Right hindlimb (tissue), 1 donor: ENCODE results near the gene HAL.
A peak's percentile ranks its signal among the peaks of the same experiment; 100 is the strongest.

Experiments
- DNase-seq: peaks from one replicate; pipeline ENCODE4 v3.0.0-alpha.2; 2018

The HAL gene

DNA sequence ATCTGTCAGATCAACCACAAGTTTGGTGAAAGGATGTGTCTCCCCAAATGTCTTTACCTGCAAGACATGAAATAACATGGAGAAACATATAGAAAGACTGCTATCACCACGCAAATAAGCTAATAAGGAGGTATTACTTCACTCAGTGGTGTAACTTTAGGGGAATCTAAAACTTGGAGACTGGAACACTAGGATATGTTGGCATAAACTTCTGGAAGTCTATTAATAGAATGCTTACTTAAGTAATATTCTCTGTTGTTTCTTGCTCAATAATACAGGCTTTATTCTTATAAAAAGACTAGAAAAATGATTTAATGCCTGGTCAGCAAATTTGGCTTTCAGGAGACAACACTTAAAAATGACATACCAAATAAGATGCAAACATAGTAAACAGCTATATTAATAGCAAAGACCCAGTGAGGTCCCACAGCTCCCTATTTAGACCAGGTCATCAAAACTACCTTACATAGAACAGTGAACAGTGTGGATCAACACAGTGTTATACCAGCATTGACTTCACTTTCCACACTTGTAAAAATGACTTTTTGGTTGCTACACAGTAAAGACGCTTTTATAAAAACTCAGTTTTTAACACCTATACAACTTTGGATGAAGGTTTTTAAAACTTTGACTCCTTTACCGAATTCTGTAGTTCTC, 18.9 kb upstream of the HAL start:
- no peak for DNase-seq

DNA sequence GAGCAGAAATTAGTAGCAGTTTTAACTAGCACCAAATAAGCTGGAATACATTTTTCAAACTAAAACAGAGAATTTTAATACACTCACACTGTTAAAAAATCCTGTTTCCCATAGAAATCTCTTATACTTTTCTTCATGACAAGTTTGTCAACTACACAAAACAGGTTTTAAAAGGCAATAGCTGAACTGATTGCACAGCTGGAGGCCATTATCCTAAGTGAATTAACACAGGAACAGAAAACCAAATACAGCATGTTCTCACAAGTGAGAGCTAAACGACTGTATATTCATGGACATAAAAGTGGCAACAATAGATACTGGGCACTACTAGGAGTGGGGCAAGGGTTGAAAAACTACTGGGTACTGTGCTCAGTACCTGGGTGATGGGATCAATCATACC, 11.6 kb upstream of the HAL start:
- DNase-seq: no peak

- no peak for DNase-seq
These were observed 10.6 kb upstream of the HAL start for GRCh38 chr12:96006727-96007126.

DNA sequence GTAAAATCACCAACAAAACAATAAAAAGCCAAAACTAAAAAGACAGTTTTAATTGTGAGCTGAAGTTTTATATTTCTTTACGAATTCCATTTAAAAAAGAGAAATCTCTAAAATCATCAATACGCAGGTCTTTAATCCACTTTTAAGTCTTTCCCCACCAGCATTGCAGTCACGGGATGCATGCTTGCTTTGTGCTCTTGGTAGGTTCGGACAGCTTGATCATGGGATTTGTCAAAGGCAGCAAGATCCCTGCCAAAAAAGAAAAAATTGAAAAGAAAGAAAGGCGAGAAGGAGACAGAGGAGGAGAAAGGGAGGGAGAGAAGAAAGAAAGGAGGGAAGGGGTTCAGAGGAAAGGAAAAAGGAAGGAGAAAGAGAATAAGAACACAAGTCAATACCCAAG, 4.7 kb upstream of the HAL start:
- no peak for DNase-seq

DNA sequence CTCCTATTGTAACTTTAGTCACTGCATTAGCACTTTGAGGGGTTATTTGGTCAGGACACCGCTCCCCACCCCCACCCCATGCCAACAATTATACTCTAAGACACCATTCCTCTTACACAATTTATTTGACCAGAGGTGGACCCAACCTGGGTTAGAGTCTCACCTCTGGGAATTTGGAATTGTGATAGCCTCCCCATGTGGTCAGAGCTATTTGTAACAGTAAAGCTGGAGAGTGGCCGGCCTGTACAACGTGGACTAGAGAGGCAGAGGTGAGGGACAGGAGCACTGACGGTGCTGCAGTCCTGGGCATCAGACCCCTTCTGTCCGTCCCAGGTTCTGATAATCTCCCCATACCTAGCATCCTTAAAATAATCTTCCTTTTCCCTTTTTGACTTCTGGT, 3.3 kb upstream of the HAL start:
- DNase-seq: no peak

DNA sequence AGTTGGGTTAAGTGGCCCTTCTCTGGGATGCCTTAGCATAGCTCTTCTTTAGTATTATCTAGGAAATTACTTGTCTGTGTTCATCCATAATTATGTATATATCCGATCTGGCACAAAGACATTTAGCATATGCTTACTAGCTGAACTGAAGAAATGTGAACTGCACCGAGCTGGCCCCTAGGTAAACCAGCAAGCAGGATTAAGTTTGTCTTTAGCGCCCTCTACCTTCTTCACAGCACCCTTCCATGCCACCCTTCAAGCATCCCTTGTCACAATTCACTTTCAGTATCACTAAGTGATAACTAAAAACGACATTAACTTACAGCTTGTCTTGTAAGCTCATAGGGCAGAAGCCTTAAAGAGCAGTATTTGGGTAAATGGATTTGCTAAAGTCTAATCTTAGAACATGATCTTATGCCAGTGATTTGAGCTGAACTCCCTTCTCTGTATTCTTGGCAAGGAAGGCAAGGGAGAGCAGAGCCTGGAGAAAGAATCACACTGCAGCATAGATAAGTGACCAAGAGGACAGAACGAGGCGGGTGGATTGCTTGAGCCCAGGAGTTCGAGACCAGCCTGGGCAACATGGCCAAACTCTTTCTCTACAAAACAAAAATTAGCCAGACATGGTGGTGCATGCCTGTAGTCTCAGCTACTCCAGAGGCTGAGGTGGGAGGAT, 2.6 kb upstream of the HAL start:
- peak; percentile 24 for DNase-seq

DNA sequence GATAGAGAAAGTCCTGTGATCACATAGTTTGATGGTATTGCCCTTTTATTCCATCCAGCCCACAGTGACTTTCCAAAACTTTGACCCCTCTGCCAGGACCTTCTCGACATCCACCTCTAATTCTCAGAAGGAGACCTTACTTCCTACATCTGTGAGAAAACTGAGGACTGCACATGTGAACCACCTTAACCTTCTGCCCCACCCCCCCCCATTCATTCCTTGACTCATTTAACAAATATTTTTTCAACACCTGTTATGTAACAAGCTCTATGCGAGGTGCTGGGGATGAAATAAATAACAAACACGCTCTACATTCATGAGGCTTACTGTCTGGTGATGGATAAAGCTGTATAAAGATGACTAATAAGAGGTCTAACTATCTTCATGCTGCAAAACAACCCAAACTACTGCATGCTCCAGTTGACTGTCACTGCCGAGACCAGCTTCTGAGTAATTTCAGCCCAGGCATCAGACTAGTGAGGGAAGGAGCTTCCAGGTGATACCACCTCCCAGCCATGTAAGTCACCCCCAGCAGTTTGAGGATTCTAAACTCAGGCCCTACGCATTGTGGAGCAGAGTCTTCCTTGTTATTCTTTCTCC, 1.9 kb upstream of the HAL start:
- DNase-seq: no peak

- no peak for DNase-seq
These were observed 1.1 kb upstream of the HAL start for GRCh38 chr12:95997276-95997675.

- DNase-seq: no peak
These were observed 709 bp downstream of the HAL start for GRCh38 chr12:95995238-95996031.

GRCh38 chr12:95994476-95994875, 1.7 kb downstream of the HAL start:
- no peak for DNase-seq

- no peak for DNase-seq
These were observed 2.2 kb downstream of the HAL start for GRCh38 chr12:95993907-95994306.

GRCh38 chr12:95990136-95990535, 6.0 kb downstream of the HAL start:
- DNase-seq: no peak

DNA sequence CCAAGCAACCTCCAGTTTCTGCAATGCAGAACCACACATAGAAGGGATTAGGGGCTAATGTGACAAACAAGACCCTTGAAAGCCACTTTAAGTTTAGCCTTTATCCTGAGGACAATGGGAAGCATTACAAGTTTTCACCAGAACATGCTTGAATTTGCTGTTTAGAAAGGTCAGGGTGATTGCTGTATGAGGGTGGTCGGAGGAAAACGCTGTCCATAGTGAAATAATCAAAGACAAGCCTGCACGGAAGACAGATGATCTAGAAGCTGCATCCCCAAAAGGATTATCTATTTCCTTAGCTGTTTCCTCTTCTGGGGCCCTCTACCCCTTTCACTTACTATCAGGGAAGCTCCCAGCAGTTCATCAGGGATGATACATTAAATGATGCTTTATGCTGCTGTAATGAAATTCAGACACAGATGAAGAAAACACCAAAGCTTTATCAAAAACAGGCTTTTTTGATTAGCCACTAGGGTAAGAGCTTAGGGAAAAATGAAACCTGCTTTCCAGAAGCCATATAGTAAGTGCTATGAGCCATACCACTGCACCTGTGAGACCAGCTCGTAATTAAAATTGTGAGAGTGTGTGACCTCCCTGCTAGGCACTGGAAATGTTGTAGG, 6.5 kb downstream of the HAL start:
- DNase-seq: no peak

DNA sequence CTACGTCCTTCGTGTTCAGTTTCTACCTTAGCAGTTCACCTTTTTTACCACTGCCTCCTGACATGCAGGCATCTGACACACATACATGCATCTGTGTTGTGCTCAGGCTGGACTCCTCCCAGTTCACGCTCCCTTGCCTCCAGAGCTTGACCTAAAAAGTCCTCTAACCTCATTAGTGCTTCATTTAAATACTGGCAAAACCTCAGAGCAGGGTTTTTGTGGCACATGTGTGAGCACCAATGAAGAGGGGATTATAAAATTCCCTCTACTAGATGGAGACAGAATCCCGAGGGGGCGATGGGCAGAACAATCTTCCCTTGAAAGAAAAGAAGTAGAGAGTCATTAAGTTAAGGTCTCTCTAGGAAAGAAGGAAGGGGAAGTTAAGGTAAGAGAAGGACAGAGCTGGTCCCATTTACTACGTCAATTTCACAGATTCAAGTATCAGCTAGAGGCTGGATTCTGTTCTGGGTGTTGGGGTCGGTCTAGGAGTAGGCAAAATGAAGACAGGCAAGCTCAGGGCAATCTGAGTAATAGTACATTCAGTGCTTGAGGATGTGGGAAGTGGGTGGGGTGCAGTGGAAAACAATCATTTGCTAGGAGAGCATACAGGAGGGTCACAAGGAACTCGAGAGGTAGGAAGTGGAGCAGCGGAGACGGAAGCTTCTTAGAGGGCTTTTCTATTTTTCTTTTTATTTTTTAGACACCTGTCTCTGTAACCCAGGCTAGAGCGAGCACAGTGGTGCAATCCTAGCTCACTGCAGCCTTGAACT, 7.5 kb downstream of the HAL start:
- no peak for DNase-seq

DNA sequence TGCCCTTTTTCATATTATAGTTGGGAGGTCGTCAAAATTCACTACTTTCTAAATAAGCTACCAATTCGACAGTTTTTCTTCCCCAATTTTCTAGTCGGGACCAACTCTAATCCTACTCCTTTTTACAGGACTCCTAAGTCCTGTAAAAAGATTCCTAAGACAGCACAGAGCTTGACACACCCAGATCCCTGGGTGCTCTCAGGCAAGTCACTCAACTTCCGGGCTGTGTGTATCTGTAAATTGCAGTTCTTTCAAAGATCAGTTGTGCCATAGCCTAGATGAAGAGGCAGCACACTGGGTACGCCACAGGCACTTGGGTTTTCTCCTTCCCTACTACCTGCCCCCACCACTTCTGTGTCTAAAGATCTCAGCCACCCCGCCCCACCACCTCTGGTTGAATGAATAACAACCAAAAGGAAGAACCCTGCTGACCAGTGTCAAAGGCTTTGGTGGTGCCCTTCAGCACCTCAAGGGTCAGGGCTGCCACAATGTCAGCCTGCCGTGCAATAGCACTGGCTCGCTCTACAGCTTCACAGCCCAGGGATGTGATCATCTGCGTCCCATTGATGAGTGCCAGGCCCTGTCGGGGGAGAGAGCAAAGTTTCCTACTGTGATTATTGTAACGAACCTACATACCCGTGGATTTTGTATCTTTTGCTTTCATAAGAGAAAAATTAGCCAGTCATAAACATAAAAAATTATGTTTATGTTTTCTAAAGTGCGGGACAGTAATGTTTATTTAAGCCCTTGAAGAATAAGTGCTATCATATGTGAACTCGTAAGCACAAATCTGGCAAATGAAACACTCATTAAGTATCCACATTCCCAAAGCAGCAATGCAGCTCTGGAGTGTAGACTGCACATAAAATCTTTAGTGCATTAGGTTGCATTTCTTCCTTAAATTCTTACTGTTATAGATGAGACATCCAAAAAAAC, 9.2 kb downstream of the HAL start:
- DNase-seq: no peak

GRCh38 chr12:95984682-95985081, 11.5 kb downstream of the HAL start:
- DNase-seq: no peak

GRCh38 chr12:95982602-95983001, 13.5 kb downstream of the HAL start:
- DNase-seq: no peak

- no peak for DNase-seq
These were observed 15.7 kb downstream of the HAL start for GRCh38 chr12:95980437-95980836.

DNA sequence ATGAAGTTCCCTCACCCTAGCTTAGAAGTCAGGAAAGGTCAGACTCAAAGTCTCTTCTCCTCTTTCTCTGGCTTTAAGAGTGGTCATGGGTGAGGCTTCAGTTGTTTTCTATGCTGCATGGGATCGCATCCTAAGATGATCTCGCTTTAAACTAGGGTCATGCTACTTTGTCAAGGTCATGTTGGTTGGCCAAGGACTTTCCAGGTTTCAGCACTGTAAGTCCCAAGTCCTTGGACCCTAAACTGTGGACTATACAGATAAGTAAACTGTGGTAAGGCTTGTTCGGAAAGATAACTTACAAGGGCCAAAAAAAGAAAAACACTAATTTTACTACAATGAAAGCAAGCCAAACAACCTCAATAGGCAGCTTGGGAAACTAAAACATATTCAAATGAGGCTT, 17.4 kb downstream of the HAL start:
- no peak for DNase-seq

- no peak for DNase-seq
These were observed 17.8 kb downstream of the HAL start for GRCh38 chr12:95978351-95978750.

DNA sequence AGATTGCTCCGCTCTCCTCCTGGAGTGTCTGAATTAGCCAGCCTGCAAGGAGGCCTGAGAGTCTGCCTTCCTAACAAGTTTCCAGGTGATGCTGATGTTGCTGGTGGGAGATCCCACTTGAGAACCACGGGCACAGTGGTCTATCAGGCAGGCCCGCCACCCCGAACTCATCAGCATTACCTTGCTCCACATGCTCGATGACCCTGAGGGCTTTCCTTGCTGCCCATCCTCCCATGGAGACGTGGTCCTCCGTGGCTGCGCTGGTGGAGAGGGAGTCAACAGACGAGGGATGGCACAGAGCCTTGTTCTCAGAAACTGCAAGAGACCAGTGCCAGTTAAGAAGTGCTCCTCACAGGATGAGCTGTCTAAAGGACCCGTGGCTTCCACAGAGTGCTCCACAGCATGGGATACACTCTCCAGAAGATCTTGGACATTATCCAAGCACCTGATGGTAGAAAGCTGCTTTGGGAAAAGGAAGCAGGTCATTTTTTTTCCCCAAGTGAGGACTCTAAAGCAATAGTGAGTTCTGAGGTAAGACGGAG, 18.3 kb downstream of the HAL start:
- DNase-seq: no peak
